Measurements from ENCODE around the gene CFAP73. TPM values are rescaled to one million over a fixed set of nuclear protein-coding genes. Genes with fewer than 3 reads are reported as not detected.

Gene CFAP73
- total RNA-seq, 6 experiments from 2014 or later: 0.15 TPM; not detected in 5

GRCh38 chr12:113208041-113208934 is 58.8 kb downstream of the CFAP73 start:
- Histone ChIP-seq H3K9me3 (no peaks in the 10 kb centered on the region), H3K27ac (peak overlapping the region in 2 of 3 donors; percentile 31 to 49), H3K4me3 (no peak overlapping the region), H3K36me3 (no peaks in the 10 kb centered on the region), H3K4me1 (peaks cover 0 to 19% (median 0%) of the 10 kb centered on the region in 4 donors), H3K27me3 (no peaks in the 10 kb centered on the region)
- TF ChIP-seq CTCF (IDR thresholded peaks at IDR 0.05) (no peak), POLR2A (IDR thresholded peaks at IDR 0.05) (no peak)
- intact Hi-C loops (cut with DNase I): no loop called here
- WGBS (ENCODE audit: insufficient coverage, low coverage, low lambda C conversion rate, missing lambda C conversion rate): 50% methylated on average over 8 of the region's 10 CpGs
- ATAC-seq (peak; percentile 49 to 74 (median 58)), DNase-seq (no peak)

Small RNA genes lying within 50 kb of the gene (microRNA-seq; reads per million reads assigned to microRNA genes)
- gene MIR7106: 0 reads per million in 2 donors

Small RNA genes lying within 50 kb of the gene (small RNA-seq; reads per million reads assigned to genes)
- 0 reads per million in 2 experiments for gene MIR7106
- gene RF00019: 0 reads per million in 2 experiments

Other genes with a start within 250 kb of the CFAP73 start
- 10 to 100 TPM; 19.2 to 23.0 (median 22.5) TPM for gene OAS1, start 242.8 kb upstream of the CFAP73 start, total RNA-seq
- 10 to 100 TPM in 1 of 6 experiments, 1 to 10 TPM in 5; 4.4 to 10.2 (median 7.2) TPM for gene OAS3, start 211.2 kb upstream of the CFAP73 start, total RNA-seq
- 10 to 100 TPM in 1 of 6 experiments, 1 to 10 TPM in 5; 5.2 to 13.4 (median 7.1) TPM for gene OAS2, start 171.2 kb upstream of the CFAP73 start, total RNA-seq
- gene DTX1, start 93.0 kb upstream of the CFAP73 start, total RNA-seq: 10 to 100 TPM in 5 of 6 experiments, 1 to 10 TPM in 1; 1.4 to 51.2 (median 20.0) TPM
- under 1 TPM in 4 of 6 experiments, not detected in 2; 0.10 to 0.24 (median 0.15) TPM for gene RASAL1, start 14.0 kb upstream of the CFAP73 start, total RNA-seq
- 10 to 100 TPM; 22.8 to 43.8 (median 31.1) TPM for gene DDX54, start 35.8 kb downstream of the CFAP73 start, total RNA-seq
- 10 to 100 TPM; 11.1 to 33.0 (median 22.3) TPM for gene RITA1, start 36.0 kb downstream of the CFAP73 start, total RNA-seq
- gene TPCN1, start 71.7 kb downstream of the CFAP73 start, total RNA-seq: 10 to 100 TPM; 18.0 to 34.6 (median 28.3) TPM
- gene SLC8B1, start 185.4 kb downstream of the CFAP73 start, total RNA-seq: 10 to 100 TPM; 12.6 to 32.7 (median 21.5) TPM
- gene PLBD2, start 208.9 kb downstream of the CFAP73 start, total RNA-seq: 10 to 100 TPM; 18.4 to 34.1 (median 28.8) TPM

All from right lobe of liver (tissue), 6 donors.